Tibial nerve (tissue), 3 donors: ENCODE data around the gene PSG3.
A peak's percentile ranks its signal among the peaks of the same experiment; 100 is the strongest.

ENCODE experiments used
- POLR2A ChIP-seq, 2 donors: fragments of 450-650 bp; IDR thresholded peaks; one replicate each; pipeline ENCODE4 v1.6.1; 2017; ENCODE audit warnings: antibody characterized with exemption in 2 of 2, mild to moderate bottlenecking in 2 of 2, moderate library complexity in 2 of 2
- TF ChIP-seq, protein P1 (sequence below), 5 experiments: fragments of 200-600 bp in 3 of 5; fragments of 450-650 bp in 2 of 5; sonication (generic) in 3 of 5; IDR thresholded peaks; one replicate each; pipeline ENCODE4 v1.5.1; 2016 to 2019; ENCODE audit warnings: antibody characterized with exemption in 5 of 5, mild to moderate bottlenecking in 3 of 5, moderate library complexity in 2 of 5

DNA sequence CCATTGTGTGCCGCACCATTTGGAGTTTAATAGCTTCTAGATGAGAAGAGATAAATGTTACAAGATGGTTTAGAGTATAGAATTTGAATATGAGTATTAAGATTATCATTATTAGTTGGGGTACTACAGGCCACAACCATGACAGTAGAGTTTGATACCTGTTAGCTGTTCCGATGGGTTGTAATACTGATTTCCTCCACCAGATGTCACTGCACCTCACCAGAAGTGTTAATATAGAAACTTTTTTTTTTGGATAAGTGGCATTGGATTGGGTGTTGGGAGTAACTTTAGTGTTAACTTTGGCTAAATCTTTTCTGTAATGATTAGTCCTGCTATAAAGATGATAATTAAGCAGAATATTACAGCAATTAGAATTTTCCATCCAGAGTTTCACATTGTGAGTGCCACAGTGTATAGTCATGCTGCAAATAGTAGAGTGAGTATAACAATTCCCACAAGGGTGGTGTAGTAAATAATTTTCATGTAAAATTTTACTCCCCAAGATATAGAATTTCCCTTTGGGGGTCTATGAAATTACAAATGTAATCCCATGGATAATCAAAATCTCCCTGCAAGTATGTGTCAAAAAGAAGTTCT, 56.3 kb downstream of the PSG3 start:
- TF ChIP-seq, protein P1, sequence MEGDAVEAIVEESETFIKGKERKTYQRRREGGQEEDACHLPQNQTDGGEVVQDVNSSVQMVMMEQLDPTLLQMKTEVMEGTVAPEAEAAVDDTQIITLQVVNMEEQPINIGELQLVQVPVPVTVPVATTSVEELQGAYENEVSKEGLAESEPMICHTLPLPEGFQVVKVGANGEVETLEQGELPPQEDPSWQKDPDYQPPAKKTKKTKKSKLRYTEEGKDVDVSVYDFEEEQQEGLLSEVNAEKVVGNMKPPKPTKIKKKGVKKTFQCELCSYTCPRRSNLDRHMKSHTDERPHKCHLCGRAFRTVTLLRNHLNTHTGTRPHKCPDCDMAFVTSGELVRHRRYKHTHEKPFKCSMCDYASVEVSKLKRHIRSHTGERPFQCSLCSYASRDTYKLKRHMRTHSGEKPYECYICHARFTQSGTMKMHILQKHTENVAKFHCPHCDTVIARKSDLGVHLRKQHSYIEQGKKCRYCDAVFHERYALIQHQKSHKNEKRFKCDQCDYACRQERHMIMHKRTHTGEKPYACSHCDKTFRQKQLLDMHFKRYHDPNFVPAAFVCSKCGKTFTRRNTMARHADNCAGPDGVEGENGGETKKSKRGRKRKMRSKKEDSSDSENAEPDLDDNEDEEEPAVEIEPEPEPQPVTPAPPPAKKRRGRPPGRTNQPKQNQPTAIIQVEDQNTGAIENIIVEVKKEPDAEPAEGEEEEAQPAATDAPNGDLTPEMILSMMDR (IDR thresholded peaks at IDR 0.05) = peak in 1 of 5 experiments; percentile 14
- TF ChIP-seq POLR2A (IDR thresholded peaks at IDR 0.05) = no peak
